Measurements from ENCODE around the gene IRF2BPL. TPM values are rescaled to one million over a fixed set of nuclear protein-coding genes. Genes with fewer than 3 reads are reported as not detected.

Gene IRF2BPL
- total RNA-seq, 1 donor from 2014 or later, result 32.8 TPM

- intact Hi-C loops (cut with micrococcal nuclease), result loop anchor here (2.0 to 5.0 kb wide), 4 partner anchors 232 to 413 kb away; partner anchors contain the start of genes AHSA1, ANGEL1, GSTZ1 and POMT2
These were observed 15.5 kb upstream of the IRF2BPL start for GRCh38 chr14:77043984-77044485.

GRCh38 chr14:77043177-77043983 lies 14.9 kb upstream of the IRF2BPL start:
- peak; percentile 80 for DNase-seq
- H3K9me3 Mint-ChIP-seq, result no peaks in the 10 kb centered on the region
- H3K4me1 Mint-ChIP-seq, result peaks cover 65% of the 10 kb centered on the region
- H3K27ac Mint-ChIP-seq, result peak overlapping the region; percentile 79
- no peaks in the 10 kb centered on the region for H3K27me3 Mint-ChIP-seq
- no peaks in the 10 kb centered on the region for H3K36me3 Mint-ChIP-seq (ENCODE audit: low read depth)
- intact Hi-C loops (cut with micrococcal nuclease), result loop anchor here (2.0 to 5.0 kb wide), 4 partner anchors 231 to 414 kb away; partner anchors contain the start of genes AHSA1, ANGEL1, GSTZ1 and POMT2
- H3K4me3 Mint-ChIP-seq, result peak overlapping the region; percentile 51

More at GRCh38 chr14:77043984-77044485, 15.5 kb upstream of the IRF2BPL start:
- peaks cover 59% of the 10 kb centered on the region for H3K4me1 Mint-ChIP-seq
- DNase-seq, result no peak
- no peaks in the 10 kb centered on the region for H3K36me3 Mint-ChIP-seq (ENCODE audit: low read depth)
- H3K4me3 Mint-ChIP-seq, result peak overlapping the region; percentile 51
- H3K27ac Mint-ChIP-seq, result peak overlapping the region; percentile 79
- no peaks in the 10 kb centered on the region for H3K27me3 Mint-ChIP-seq
- H3K9me3 Mint-ChIP-seq, result no peaks in the 10 kb centered on the region

- no peak for DNase-seq
- Mint-ChIP-seq H3K36me3 (ENCODE audit: low read depth) (no peaks in the 10 kb centered on the region), H3K4me1 (peaks cover 75% of the 10 kb centered on the region), H3K9me3 (no peaks in the 10 kb centered on the region), H3K4me3 (peak overlapping the region; percentile 77), H3K27ac (peak overlapping the region; percentile 90), H3K27me3 (no peaks in the 10 kb centered on the region)
- intact Hi-C loops (cut with micrococcal nuclease), result loop anchor here (2.0 to 5.0 kb wide), 5 partner anchors 55 to 415 kb away; partner anchors contain the start of genes AHSA1, ANGEL1, GSTZ1 and POMT2
These were observed 13.5 kb upstream of the IRF2BPL start for GRCh38 chr14:77041881-77042545.

- Mint-ChIP-seq H3K4me3 (peak overlapping the region; percentile 77), H3K36me3 (ENCODE audit: low read depth) (no peaks in the 10 kb centered on the region), H3K27me3 (no peaks in the 10 kb centered on the region), H3K4me1 (peaks cover 75% of the 10 kb centered on the region), H3K9me3 (no peaks in the 10 kb centered on the region), H3K27ac (peak overlapping the region; percentile 90)
- intact Hi-C loops (cut with micrococcal nuclease), result loop anchor here (1.0 to 5.0 kb wide), 9 partner anchors 13 to 416 kb away; partner anchors contain the start of genes AHSA1, ANGEL1, GSTZ1 and IRF2BPL
- DNase-seq, result peak; percentile 83
These were observed 12.5 kb upstream of the IRF2BPL start for GRCh38 chr14:77040741-77041653.

- Mint-ChIP-seq H3K27ac (peak overlapping the region; percentile 90), H3K36me3 (ENCODE audit: low read depth) (no peaks in the 10 kb centered on the region), H3K4me1 (peaks cover 76% of the 10 kb centered on the region), H3K4me3 (peak overlapping the region; percentile 77), H3K9me3 (no peaks in the 10 kb centered on the region), H3K27me3 (no peaks in the 10 kb centered on the region)
- peak; percentile 97 for DNase-seq
- intact Hi-C loops (cut with micrococcal nuclease), result loop anchor here (1.0 to 5.0 kb wide), 9 partner anchors 12 to 417 kb away; partner anchors contain the start of genes AHSA1, ANGEL1, GSTZ1 and IRF2BPL
These were observed 11.7 kb upstream of the IRF2BPL start for GRCh38 chr14:77040059-77040740.

- Mint-ChIP-seq H3K4me3 (peak overlapping the region; percentile 77), H3K36me3 (ENCODE audit: low read depth) (no peaks in the 10 kb centered on the region), H3K27me3 (no peaks in the 10 kb centered on the region), H3K9me3 (no peaks in the 10 kb centered on the region), H3K27ac (peak overlapping the region; percentile 90), H3K4me1 (peaks cover 80% of the 10 kb centered on the region)
- peak; percentile 71 for DNase-seq
- intact Hi-C loops (cut with micrococcal nuclease), result loop anchor here (1.0 to 5.0 kb wide), 9 partner anchors 11 to 418 kb away; partner anchors contain the start of genes AHSA1, ANGEL1, GSTZ1 and IRF2BPL
These were observed 11.0 kb upstream of the IRF2BPL start for GRCh38 chr14:77039285-77040058.

GRCh38 chr14:77037938-77038568 lies 9.5 kb upstream of the IRF2BPL start:
- H3K9me3 Mint-ChIP-seq, result no peaks in the 10 kb centered on the region
- no peaks in the 10 kb centered on the region for H3K27me3 Mint-ChIP-seq
- H3K4me1 Mint-ChIP-seq, result peaks cover 73% of the 10 kb centered on the region
- peak overlapping the region; percentile 88 for H3K27ac Mint-ChIP-seq
- intact Hi-C loops (cut with micrococcal nuclease), result no loop called here
- H3K4me3 Mint-ChIP-seq, result peak overlapping the region; percentile 72
- no peaks in the 10 kb centered on the region for H3K36me3 Mint-ChIP-seq (ENCODE audit: low read depth)
- peak; percentile 83 for DNase-seq

GRCh38 chr14:77037215-77037937 lies 8.9 kb upstream of the IRF2BPL start:
- intact Hi-C loops (cut with micrococcal nuclease), result no loop called here
- no peak for DNase-seq
- H3K9me3 Mint-ChIP-seq, result no peaks in the 10 kb centered on the region
- no peaks in the 10 kb centered on the region for H3K36me3 Mint-ChIP-seq (ENCODE audit: low read depth)
- peak overlapping the region; percentile 72 for H3K4me3 Mint-ChIP-seq
- H3K4me1 Mint-ChIP-seq, result peaks cover 75% of the 10 kb centered on the region
- peak overlapping the region; percentile 88 for H3K27ac Mint-ChIP-seq
- H3K27me3 Mint-ChIP-seq, result no peaks in the 10 kb centered on the region

- no peaks in the 10 kb centered on the region for H3K27me3 Mint-ChIP-seq
- H3K36me3 Mint-ChIP-seq (ENCODE audit: low read depth), result no peaks in the 10 kb centered on the region
- peaks cover 76% of the 10 kb centered on the region for H3K4me1 Mint-ChIP-seq
- H3K9me3 Mint-ChIP-seq, result no peaks in the 10 kb centered on the region
- DNase-seq, result no peak
- H3K4me3 Mint-ChIP-seq, result peak overlapping the region; percentile 72
- intact Hi-C loops (cut with micrococcal nuclease), result no loop called here
- peak overlapping the region; percentile 49 for H3K27ac Mint-ChIP-seq
These were observed 8.1 kb upstream of the IRF2BPL start for GRCh38 chr14:77036484-77037214.

GRCh38 chr14:77035267-77035666 lies 6.8 kb upstream of the IRF2BPL start:
- no peak for DNase-seq
- intact Hi-C loops (cut with micrococcal nuclease), result no loop called here
- Mint-ChIP-seq H3K9me3 (no peaks in the 10 kb centered on the region), H3K27ac (peak overlapping the region; percentile 63), H3K27me3 (no peaks in the 10 kb centered on the region), H3K36me3 (ENCODE audit: low read depth) (no peaks in the 10 kb centered on the region), H3K4me3 (peak overlapping the region; percentile 24), H3K4me1 (peaks cover 71% of the 10 kb centered on the region)
